Liver (tissue), 9 donors: ENCODE measurements around the gene COPZ1. TPM values are rescaled to one million over a fixed set of nuclear protein-coding genes. Genes with fewer than 3 reads are reported as not detected.

Experiments
- DNase-seq: peaks from one replicate; pipeline ENCODE4 v3.0.0-alpha.2; 2017; ENCODE audit warnings: low spot score
- H3K27ac ChIP-seq, 2 donors: one replicate each; pipeline ENCODE4 v1.7.0; 2013; ENCODE audit warnings: inconsistent platforms in 2 of 2, low read length in 2 of 2, control low read depth in 1 of 2, low read depth in 1 of 2, mild to moderate bottlenecking in 1 of 2
- H3K27me3 ChIP-seq, 4 donors: one replicate each; pipeline versions ENCODE4 v1.6.1 to v1.7.0; 2013; ENCODE audit warnings: low read length in 3 of 4, inconsistent platforms in 1 of 4, mild to moderate bottlenecking in 1 of 4, moderate library complexity in 1 of 4; ENCODE audit not compliant: control insufficient read depth in 4 of 4, insufficient read depth in 4 of 4
- H3K36me3 ChIP-seq, 4 donors: one replicate each; pipeline versions ENCODE4 v1.6.1 to v1.7.0; 2013; ENCODE audit warnings: low read length in 3 of 4, mild to moderate bottlenecking in 3 of 4, low read depth in 1 of 4, moderate library complexity in 1 of 4; ENCODE audit not compliant: control insufficient read depth in 4 of 4, insufficient read depth in 3 of 4
- H3K4me1 ChIP-seq, 4 donors: one replicate each; pipeline versions ENCODE4 v1.6.1 to v1.7.0; 2013; ENCODE audit warnings: low read length in 3 of 4, mild to moderate bottlenecking in 3 of 4, moderate library complexity in 1 of 4; ENCODE audit not compliant: control insufficient read depth in 4 of 4, insufficient read depth in 4 of 4
- H3K4me3 ChIP-seq, 3 donors: one replicate each; pipeline versions ENCODE4 v1.6.1 to v1.7.0; 2013; ENCODE audit warnings: low read length in 3 of 3, control low read depth in 1 of 3, low read depth in 1 of 3, mild to moderate bottlenecking in 1 of 3
- H3K9ac ChIP-seq, 2 donors: one replicate each; pipeline ENCODE4 v1.7.0; 2013; ENCODE audit warnings: low read length in 2 of 2, mild to moderate bottlenecking in 2 of 2, moderate library complexity in 2 of 2, control low read depth in 1 of 2, low read depth in 1 of 2
- H3K9me3 ChIP-seq, 4 donors: one replicate each; pipeline versions ENCODE4 v1.6.1 to v1.7.0; 2013; ENCODE audit warnings: low read length in 3 of 4; ENCODE audit not compliant: control insufficient read depth in 4 of 4
- ATF3 ChIP-seq: IDR thresholded peaks from 2 replicates; pipeline ENCODE4 v1.6.1; 2016; ENCODE audit warnings: antibody characterized with exemption
- CTCF ChIP-seq: fragments of 150-350 bp; IDR thresholded peaks from 2 replicates; pipeline ENCODE4 v1.5.1; 2017; ENCODE audit warnings: improper control_type of control experiment, low read depth, low read length; ENCODE audit not compliant: missing input control
- EGR1 ChIP-seq, 2 donors: IDR thresholded peaks; 2 replicates each; pipeline ENCODE4 v1.6.1; 2016 to 2018; ENCODE audit warnings: antibody characterized with exemption in 2 of 2, low read depth in 2 of 2
- FOXA1 ChIP-seq: IDR thresholded peaks from 2 replicates; pipeline ENCODE4 v1.6.1; 2016; ENCODE audit warnings: antibody characterized with exemption
- FOXA2 ChIP-seq: IDR thresholded peaks from 2 replicates; pipeline ENCODE4 v1.6.1; 2016; ENCODE audit warnings: antibody characterized with exemption
- GABPA ChIP-seq, 2 donors: IDR thresholded peaks in 1 of 2; conservative IDR thresholded peaks in 1 of 2; 2 replicates each; pipeline ENCODE4 v1.6.1; 2016; ENCODE audit warnings: antibody characterized with exemption in 2 of 2, mild to moderate bottlenecking in 1 of 2, moderate library complexity in 1 of 2
- HNF4A ChIP-seq, 2 donors: conservative IDR thresholded peaks; 2 replicates each; pipeline ENCODE4 v1.6.1; 2016; ENCODE audit warnings: antibody characterized with exemption in 2 of 2, mild to moderate bottlenecking in 2 of 2
- HNF4G ChIP-seq: IDR thresholded peaks from 2 replicates; pipeline ENCODE4 v1.6.1; 2016; ENCODE audit warnings: antibody characterized with exemption
- JUND ChIP-seq, 2 donors: IDR thresholded peaks; 2 replicates each; pipeline ENCODE4 v1.6.1; 2016; ENCODE audit warnings: antibody characterized with exemption in 2 of 2
- MAX ChIP-seq: IDR thresholded peaks from 2 replicates; pipeline ENCODE4 v1.6.1; 2016; ENCODE audit warnings: antibody characterized with exemption
- NR2F2 ChIP-seq: IDR thresholded peaks from 2 replicates; pipeline ENCODE4 v1.6.1; 2016; ENCODE audit warnings: antibody characterized with exemption
- RAD21 ChIP-seq, 2 donors: IDR thresholded peaks; 2 replicates each; pipeline ENCODE4 v1.6.1; 2016; ENCODE audit warnings: antibody characterized with exemption in 2 of 2, mild to moderate bottlenecking in 2 of 2
- REST ChIP-seq: IDR thresholded peaks from 2 replicates; pipeline ENCODE4 v1.6.1; 2016; ENCODE audit warnings: antibody characterized with exemption, mild to moderate bottlenecking
- RXRA ChIP-seq, 2 donors: IDR thresholded peaks; 2 replicates each; pipeline ENCODE4 v1.6.1; 2017 to 2018; ENCODE audit warnings: antibody characterized with exemption in 2 of 2, mild to moderate bottlenecking in 1 of 2
- SP1 ChIP-seq: IDR thresholded peaks from 2 replicates; pipeline ENCODE4 v1.6.1; 2018; ENCODE audit warnings: antibody characterized with exemption, mild to moderate bottlenecking
- TAF1 ChIP-seq: conservative IDR thresholded peaks from 2 replicates; pipeline ENCODE4 v1.6.1; 2016; ENCODE audit warnings: antibody characterized with exemption, mild to moderate bottlenecking
- YY1 ChIP-seq: IDR thresholded peaks from 2 replicates; pipeline ENCODE4 v1.6.1; 2016; ENCODE audit warnings: antibody characterized with exemption, mild to moderate bottlenecking
- WGBS: extraction: QIAGEN DNeasy Blood & Tissue Kit; methylation state at CpG from one replicate; pipeline ENCODE4 v1.1.7; 2013; 5-methylcytosine and 5-hydroxymethylcytosine counted together
- polyA plus RNA-seq, 2 donors: library from polyadenylated mRNA; stranded (reverse) in 1 of 2; unstranded in 1 of 2; fragments of 200-250 nt in 1 of 2; fragments of >200 nt in 1 of 2; fragmentation: Nextera tagmentation in 1 of 2; extraction: Ambion mirVana in 1 of 2; gene quantifications; one replicate each; pipeline versions ENCODE4 v1.2.1 to v1.2.3, GENCODE V29; 2013 to 2015
- total RNA-seq, 2 donors: library from RNA; depleted of rRNA; stranded (reverse); fragments of >200 nt; gene quantifications; one replicate each; pipeline ENCODE4 v1.2.3, GENCODE V29; 2014
- donor health status: healthy.
- donor health status: healthy.
- donor health status: healthy.
- donor health status: healthy.
- donor health status: healthy.

The COPZ1 gene
- total and polyA plus RNA-seq, 4 donors: 54.6 to 92.6 (median 79.8) TPM

GRCh38 chr12:54368025-54368708, 43.2 kb downstream of the COPZ1 start:
- H3K27me3 ChIP-seq: no peaks in the 10 kb centered on the region
- no peaks in the 10 kb centered on the region for H3K36me3 ChIP-seq
- no peak overlapping the region for H3K4me3 ChIP-seq
- no peak for DNase-seq
- no peaks in the 10 kb centered on the region for H3K9me3 ChIP-seq
- peaks cover 0 to 5% (median 3%) of the 10 kb centered on the region in 4 donors for H3K4me1 ChIP-seq
- 22% methylated on average over 5 of the region's 5 CpGs for WGBS
- TF ChIP-seq FOXA1 (no peak), HNF4G (no peak), MAX (no peak), YY1 (no peak)
- no peak overlapping the region for H3K27ac ChIP-seq
- no peak overlapping the region for H3K9ac ChIP-seq

- Histone ChIP-seq H3K9me3 (no peaks in the 10 kb centered on the region), H3K36me3 (peaks cover 0 to 6% (median 0%) of the 10 kb centered on the region in 4 donors), H3K9ac (no peak overlapping the region), H3K4me3 (no peak overlapping the region), H3K4me1 (peaks cover 0 to 5% (median 3%) of the 10 kb centered on the region in 4 donors), H3K27ac (peak overlapping the region in 1 of 2 donors; percentile 13), H3K27me3 (no peaks in the 10 kb centered on the region)
- peak; percentile 88 for DNase-seq
- WGBS: 37% methylated on average over 40 of the region's 40 CpGs
- TF ChIP-seq TAF1 (no peak), RXRA (IDR thresholded peaks at IDR 0.05) (no peak), ATF3 (no peak), RAD21 (IDR thresholded peaks at IDR 0.05) (peak; percentile 90 to 91), FOXA1 (no peak), HNF4A (conservative IDR thresholded peaks at IDR 0.05) (no peak), CTCF (peak; percentile 69)
These were observed 44.0 kb downstream of the COPZ1 start for GRCh38 chr12:54368709-54369596.

GRCh38 chr12:54369597-54370131, 44.7 kb downstream of the COPZ1 start:
- Histone ChIP-seq H3K9ac (no peak overlapping the region), H3K9me3 (no peaks in the 10 kb centered on the region), H3K27me3 (no peaks in the 10 kb centered on the region), H3K36me3 (peaks cover 0 to 8% (median 0%) of the 10 kb centered on the region in 4 donors), H3K27ac (peak overlapping the region in 1 of 2 donors; percentile 13), H3K4me3 (no peak overlapping the region), H3K4me1 (peaks cover 0 to 5% (median 3%) of the 10 kb centered on the region in 4 donors)
- no peak for DNase-seq
- WGBS: 58% methylated on average over 21 of the region's 21 CpGs
- TF ChIP-seq HNF4G (no peak), REST (no peak), SP1 (no peak), JUND (IDR thresholded peaks at IDR 0.05) (no peak), GABPA (IDR thresholded peaks at IDR 0.05 in 1 of 2, conservative IDR thresholded peaks at IDR 0.05 in 1 of 2) (no peak), RAD21 (IDR thresholded peaks at IDR 0.05) (no peak), HNF4A (conservative IDR thresholded peaks at IDR 0.05) (no peak), NR2F2 (no peak), MAX (no peak), FOXA1 (no peak), EGR1 (IDR thresholded peaks at IDR 0.05; ENCODE audit: low read depth in 2 of 2) (no peak), FOXA2 (no peak), TAF1 (no peak), YY1 (no peak), ATF3 (no peak)
